D721Med (cell line): ENCODE results near the gene FAM107B.
"Not testable (repeated sequence)": the region's sequence is repeated elsewhere in the genome, so short reads cannot be mapped to it uniquely, and the experiment has no call there.

Experiments used
- DNase-seq: peaks from one replicate; pipeline ENCODE4 v3.0.0; 2011; ENCODE audit warnings: low spot score; ENCODE audit not compliant: insufficient read length
- FAIRE-seq: peaks from 2 replicates; lab custom pipeline; 2011; peaks lifted over from hg19 to GRCh38; lab: Jason Lieb, UNC
- TF ChIP-seq, protein P1 (sequence below): IDR thresholded peaks from 2 replicates; pipeline ENCODE4 v1.5.1; 2012; ENCODE audit warnings: mild to moderate bottlenecking, control low read depth; ENCODE audit not compliant: insufficient read depth; ENCODE audit errors: missing control alignments

Gene FAM107B

DNA sequence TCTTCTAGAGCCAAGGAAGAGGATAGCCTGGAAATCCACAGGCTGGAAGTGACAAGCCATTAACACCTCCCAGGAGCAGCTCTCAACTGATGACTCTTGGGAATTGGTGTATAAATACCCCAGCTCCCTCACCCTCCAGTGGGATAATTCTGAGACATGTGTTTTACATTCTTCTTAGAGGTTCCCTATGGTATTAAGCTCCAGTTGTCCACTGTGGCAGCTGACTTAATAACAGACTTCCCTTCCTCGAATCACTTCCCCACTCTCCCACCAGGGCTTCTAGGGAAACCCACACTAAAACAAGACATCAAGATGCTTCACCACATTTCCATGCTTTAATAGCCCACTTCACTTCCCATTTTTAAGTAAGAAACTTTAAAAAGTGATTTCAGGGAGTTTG lies 47.2 kb downstream of the FAM107B start:
- TF ChIP-seq, protein P1, sequence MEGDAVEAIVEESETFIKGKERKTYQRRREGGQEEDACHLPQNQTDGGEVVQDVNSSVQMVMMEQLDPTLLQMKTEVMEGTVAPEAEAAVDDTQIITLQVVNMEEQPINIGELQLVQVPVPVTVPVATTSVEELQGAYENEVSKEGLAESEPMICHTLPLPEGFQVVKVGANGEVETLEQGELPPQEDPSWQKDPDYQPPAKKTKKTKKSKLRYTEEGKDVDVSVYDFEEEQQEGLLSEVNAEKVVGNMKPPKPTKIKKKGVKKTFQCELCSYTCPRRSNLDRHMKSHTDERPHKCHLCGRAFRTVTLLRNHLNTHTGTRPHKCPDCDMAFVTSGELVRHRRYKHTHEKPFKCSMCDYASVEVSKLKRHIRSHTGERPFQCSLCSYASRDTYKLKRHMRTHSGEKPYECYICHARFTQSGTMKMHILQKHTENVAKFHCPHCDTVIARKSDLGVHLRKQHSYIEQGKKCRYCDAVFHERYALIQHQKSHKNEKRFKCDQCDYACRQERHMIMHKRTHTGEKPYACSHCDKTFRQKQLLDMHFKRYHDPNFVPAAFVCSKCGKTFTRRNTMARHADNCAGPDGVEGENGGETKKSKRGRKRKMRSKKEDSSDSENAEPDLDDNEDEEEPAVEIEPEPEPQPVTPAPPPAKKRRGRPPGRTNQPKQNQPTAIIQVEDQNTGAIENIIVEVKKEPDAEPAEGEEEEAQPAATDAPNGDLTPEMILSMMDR: no peak
- DNase-seq (no peak), FAIRE-seq (no peak)

DNA sequence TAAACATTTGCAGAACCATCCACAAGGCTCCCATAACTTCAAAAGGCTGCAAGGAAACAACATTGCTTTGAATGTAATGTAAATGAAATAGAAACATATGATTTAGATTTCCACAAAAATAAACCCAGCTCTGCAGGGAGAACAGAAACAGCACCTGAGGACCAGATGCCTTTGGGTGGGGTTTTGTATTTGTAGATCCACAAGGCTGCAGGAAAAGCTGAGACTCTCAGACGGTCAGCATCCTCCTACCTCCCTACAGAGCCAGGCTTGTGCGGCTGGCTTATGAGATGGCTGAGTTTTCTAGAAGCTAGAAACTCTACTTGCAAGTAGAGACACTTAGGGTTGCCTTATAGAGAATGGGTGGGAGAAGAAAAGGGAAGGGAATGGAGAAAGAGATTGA lies 49.8 kb downstream of the FAM107B start:
- TF ChIP-seq, protein P1: no peak
- FAIRE-seq (no peak), DNase-seq (no peak)

DNA sequence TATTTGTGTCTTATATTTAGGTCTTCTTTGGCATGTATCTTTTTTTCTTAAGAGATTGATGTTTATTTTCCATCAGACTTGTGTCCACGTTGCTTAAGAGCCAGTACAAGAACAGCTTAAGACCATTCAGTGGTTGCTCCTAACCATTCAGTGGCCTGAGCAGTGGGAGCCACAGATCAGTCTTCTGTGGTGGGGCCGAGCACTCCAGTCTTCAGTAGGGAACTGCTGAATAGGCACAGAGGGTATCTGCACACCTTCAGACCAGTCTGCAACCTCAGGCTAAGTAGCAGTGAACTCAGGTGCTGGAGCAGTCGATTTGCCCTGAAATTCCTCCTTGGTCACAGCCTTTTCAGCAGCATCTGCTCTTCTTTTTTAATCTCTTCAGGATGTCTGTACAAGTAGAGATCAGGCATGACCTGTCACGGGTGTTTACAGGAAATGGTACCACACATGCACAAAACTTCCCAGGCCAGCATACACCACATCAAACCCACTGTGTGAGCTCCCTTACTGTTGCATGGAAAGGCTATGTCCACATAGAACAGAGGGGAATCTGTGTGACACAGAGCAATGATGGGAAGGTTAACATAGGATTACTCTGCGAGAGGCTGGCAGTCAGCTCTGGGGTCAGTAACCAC lies 51.5 kb downstream of the FAM107B start:
- FAIRE-seq: no peak
- TF ChIP-seq, protein P1: no peak
- no peak for DNase-seq

DNA sequence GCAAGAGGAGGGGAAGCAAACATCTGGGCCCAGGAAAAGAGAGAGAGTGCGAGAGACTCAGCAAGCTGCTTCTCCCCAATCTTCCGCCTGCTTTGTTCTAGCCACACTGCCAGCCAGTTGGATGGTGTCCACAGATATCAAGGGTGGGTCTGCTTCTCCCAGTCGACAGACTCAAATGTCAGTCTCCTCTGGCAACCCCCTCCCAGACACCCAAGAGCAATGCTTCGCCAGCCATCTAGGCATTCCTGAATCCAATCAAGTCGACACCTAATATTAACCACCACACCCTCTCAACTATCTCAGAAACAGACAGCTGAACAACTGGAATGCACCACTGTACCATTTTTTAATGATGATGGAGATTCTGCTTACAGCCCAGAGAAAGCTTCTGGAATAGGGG lies 57.1 kb downstream of the FAM107B start:
- no peak for DNase-seq
- FAIRE-seq: no peak

DNA sequence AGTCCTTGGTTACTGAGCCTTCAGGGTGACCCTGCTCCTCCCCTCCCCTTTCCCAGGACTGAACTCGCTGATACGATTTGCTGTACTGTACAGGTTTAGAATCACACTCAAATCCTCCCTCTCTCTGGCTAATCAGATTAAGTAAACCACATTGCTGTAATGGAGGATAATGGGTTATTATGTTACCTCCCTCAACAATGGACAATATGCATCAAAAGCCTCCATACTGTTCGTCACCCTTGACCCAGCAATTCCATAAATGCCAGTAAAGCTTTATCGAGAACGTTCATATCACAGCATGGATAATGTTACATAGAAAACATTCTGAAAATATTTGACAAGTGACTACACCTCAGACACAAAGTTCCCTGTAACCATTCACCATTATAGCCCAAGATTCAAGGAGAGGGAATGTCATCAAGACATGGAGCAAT lies 61.7 kb downstream of the FAM107B start:
- DNase-seq (peak; percentile 68), FAIRE-seq (peak; percentile 97)
- TF ChIP-seq, protein P1: no peak

More for the DNA sequence above, 57.1 kb downstream of the FAM107B start:
- TF ChIP-seq, protein P1: no peak

DNA sequence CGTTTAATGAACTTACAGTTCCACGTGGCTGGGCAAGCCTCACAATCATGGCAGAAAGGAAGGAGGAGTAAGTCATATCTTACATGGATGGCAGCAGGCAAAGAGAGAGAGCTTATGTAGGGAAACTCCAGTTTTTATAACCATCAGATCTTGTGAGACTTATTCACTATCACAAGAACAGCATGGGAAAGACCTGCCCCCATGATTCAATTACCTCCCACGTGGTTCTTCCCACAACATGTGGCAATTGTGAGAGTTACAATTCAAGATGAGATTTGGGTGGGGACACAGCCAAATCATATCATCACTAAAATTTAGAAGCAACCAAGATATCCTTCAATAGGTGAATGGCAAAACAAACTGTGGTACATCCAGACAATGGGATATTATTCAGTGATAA lies 65.4 kb downstream of the FAM107B start:
- not testable (repeated sequence) for DNase-seq, FAIRE-seq

DNA sequence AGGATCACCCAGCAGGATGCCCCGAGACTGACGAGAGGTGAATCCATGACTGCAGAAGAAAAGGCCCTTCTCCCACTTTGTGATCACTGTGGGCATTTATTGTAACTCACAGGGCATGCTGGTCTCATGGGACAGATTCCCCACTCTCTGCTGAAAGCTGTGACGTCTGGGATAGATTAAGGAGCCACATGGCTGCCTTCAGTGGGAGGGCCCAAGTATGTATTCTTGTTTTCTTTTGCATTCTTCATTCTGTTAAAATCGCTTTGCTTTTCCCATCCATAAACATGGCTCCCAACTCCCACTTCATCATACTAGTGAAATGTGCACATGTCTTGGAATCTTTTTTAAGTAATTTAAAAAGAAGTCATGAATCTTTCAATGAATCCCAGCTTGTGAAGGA lies 67.2 kb downstream of the FAM107B start:
- TF ChIP-seq, protein P1: no peak
- DNase-seq: no peak
- FAIRE-seq: no peak
